Vagina (tissue), 2 donors: ENCODE data around the gene EMCN.

ENCODE experiments used
- POLR2A ChIP-seq, 2 donors: fragments of 450-650 bp; IDR thresholded peaks; one replicate each; pipeline ENCODE4 v1.6.1; 2017; ENCODE audit warnings: antibody characterized with exemption in 2 of 2, mild to moderate bottlenecking in 2 of 2, moderate library complexity in 2 of 2
- TF ChIP-seq, protein P1 (sequence below), 3 experiments: fragments of 450-650 bp in 2 of 3; fragments of 200-600 bp in 1 of 3; sonication (generic) in 1 of 3; IDR thresholded peaks; one replicate each; pipeline ENCODE4 v1.5.1; 2017 to 2019; ENCODE audit warnings: antibody characterized with exemption in 3 of 3, mild to moderate bottlenecking in 2 of 3, moderate library complexity in 2 of 3

- TF ChIP-seq, protein P1, sequence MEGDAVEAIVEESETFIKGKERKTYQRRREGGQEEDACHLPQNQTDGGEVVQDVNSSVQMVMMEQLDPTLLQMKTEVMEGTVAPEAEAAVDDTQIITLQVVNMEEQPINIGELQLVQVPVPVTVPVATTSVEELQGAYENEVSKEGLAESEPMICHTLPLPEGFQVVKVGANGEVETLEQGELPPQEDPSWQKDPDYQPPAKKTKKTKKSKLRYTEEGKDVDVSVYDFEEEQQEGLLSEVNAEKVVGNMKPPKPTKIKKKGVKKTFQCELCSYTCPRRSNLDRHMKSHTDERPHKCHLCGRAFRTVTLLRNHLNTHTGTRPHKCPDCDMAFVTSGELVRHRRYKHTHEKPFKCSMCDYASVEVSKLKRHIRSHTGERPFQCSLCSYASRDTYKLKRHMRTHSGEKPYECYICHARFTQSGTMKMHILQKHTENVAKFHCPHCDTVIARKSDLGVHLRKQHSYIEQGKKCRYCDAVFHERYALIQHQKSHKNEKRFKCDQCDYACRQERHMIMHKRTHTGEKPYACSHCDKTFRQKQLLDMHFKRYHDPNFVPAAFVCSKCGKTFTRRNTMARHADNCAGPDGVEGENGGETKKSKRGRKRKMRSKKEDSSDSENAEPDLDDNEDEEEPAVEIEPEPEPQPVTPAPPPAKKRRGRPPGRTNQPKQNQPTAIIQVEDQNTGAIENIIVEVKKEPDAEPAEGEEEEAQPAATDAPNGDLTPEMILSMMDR (IDR thresholded peaks at IDR 0.05), result no peak
- no peak for TF ChIP-seq POLR2A (IDR thresholded peaks at IDR 0.05)
Observed at GRCh38 chr4:100494166-100494565, 23.7 kb downstream of the EMCN start.
